GM12878 (cell line): Measurements from ENCODE around the gene IFI30. TPM values are rescaled to one million over a fixed set of nuclear protein-coding genes. Genes with fewer than 3 reads are reported as not detected.
A peak's percentile ranks its signal among the peaks of the same experiment; 100 is the strongest.

Source experiments
- DPF2 ChIP-seq: fragments of 450-650 bp; IDR thresholded peaks from 2 replicates; pipeline ENCODE4 v1.6.1; 2017; ENCODE audit warnings: mild to moderate bottlenecking
- E2F8 ChIP-seq: fragments of 450-650 bp; IDR thresholded peaks from 2 replicates; pipeline ENCODE4 v1.6.1; 2018; ENCODE audit warnings: mild to moderate bottlenecking, low read depth, moderate library complexity; ENCODE audit not compliant: partially characterized antibody
- EZH2 ChIP-seq: IDR thresholded peaks from 2 replicates; pipeline ENCODE4 v1.6.1; 2012; ENCODE audit warnings: low read depth, mild to moderate bottlenecking, control low read depth, inconsistent platforms, low read length, borderline replicate concordance; ENCODE audit not compliant: control insufficient read depth
- FOXK2 ChIP-seq: fragments of 450-650 bp; IDR thresholded peaks from 2 replicates; pipeline ENCODE4 v1.6.1; 2017; ENCODE audit warnings: mild to moderate bottlenecking, moderate library complexity
- IRF3 ChIP-seq: fragments of 450-650 bp; IDR thresholded peaks from 2 replicates; pipeline ENCODE4 v1.6.1; 2014; ENCODE audit warnings: mild to moderate bottlenecking
- IRF5 ChIP-seq: fragments of 450-650 bp; IDR thresholded peaks from 2 replicates; pipeline ENCODE4 v1.6.1; 2017; ENCODE audit warnings: borderline replicate concordance
- NFIC ChIP-seq: IDR thresholded peaks from 2 replicates; pipeline ENCODE4 v1.6.1; 2012; ENCODE audit warnings: low read depth, mild to moderate bottlenecking, inconsistent platforms, low read length, moderate library complexity
- NR2C1 ChIP-seq: fragments of 450-650 bp; IDR thresholded peaks from 2 replicates; pipeline ENCODE4 v1.6.1; 2017; ENCODE audit warnings: antibody characterized with exemption, mild to moderate bottlenecking, moderate library complexity
- PAX8 ChIP-seq: fragments of 450-650 bp; IDR thresholded peaks from 2 replicates; pipeline ENCODE4 v1.6.1; 2017; ENCODE audit warnings: mild to moderate bottlenecking, moderate library complexity
- PML ChIP-seq: IDR thresholded peaks from 2 replicates; pipeline ENCODE4 v1.6.1; 2012; ENCODE audit warnings: low read length, inconsistent platforms
- POLR2AphosphoS5 ChIP-seq: IDR thresholded peaks from 2 replicates; pipeline ENCODE4 v1.6.1; 2011; ENCODE audit warnings: mild to moderate bottlenecking, low read length, inconsistent platforms
- RAD21 ChIP-seq: IDR thresholded peaks from 2 replicates; pipeline ENCODE4 v1.6.1; 2011; ENCODE audit warnings: mild to moderate bottlenecking, low read depth, low read length, moderate library complexity; ENCODE audit not compliant: insufficient read depth
- RBBP5 ChIP-seq: fragments of 200-600 bp; sonication (generic); conservative IDR thresholded peaks from 2 replicates; pipeline ENCODE4 v1.6.1; 2016
- RELA ChIP-seq: fragments of 450-650 bp; IDR thresholded peaks from 2 replicates; pipeline ENCODE4 v1.8.0; 2014; ENCODE audit warnings: borderline replicate concordance; ENCODE audit not compliant: partially characterized antibody
- SMAD1 ChIP-seq: fragments of 450-650 bp; IDR thresholded peaks from 2 replicates; pipeline ENCODE4 v1.6.1; 2018; ENCODE audit warnings: mild to moderate bottlenecking, low read depth; ENCODE audit not compliant: partially characterized antibody
- SP1 ChIP-seq: IDR thresholded peaks from one replicate; pipeline ENCODE4 v1.6.1; 2011; ENCODE audit warnings: low read depth, low read length
- SUPT20H ChIP-seq: IDR thresholded peaks from 2 replicates; pipeline ENCODE4 v1.6.1; 2011; ENCODE audit warnings: low read depth, mild to moderate bottlenecking, low read length, moderate library complexity, borderline replicate concordance; ENCODE audit not compliant: control insufficient read depth
- TCF12 ChIP-seq: IDR thresholded peaks from 2 replicates; pipeline ENCODE4 v1.6.1; 2011; ENCODE audit warnings: low read depth, mild to moderate bottlenecking, low read length
- USF2 ChIP-seq: IDR thresholded peaks from 2 replicates; pipeline ENCODE4 v1.6.1; 2011; ENCODE audit warnings: low read depth, low read length, improper control_type of control experiment, borderline replicate concordance
- polyA plus RNA-seq, 11 experiments: library from polyadenylated mRNA; depleted of rRNA in 4 of 11; unstranded in 6 of 11; stranded (reverse) in 5 of 11; fragments of >200 nt; fragmentation: Nextera tagmentation in 4 of 11; fragmentation: Illumina TruSeq in 1 of 11; extraction: Ambion mirVana in 4 of 11; extraction: Trizol in 1 of 11; gene quantifications; 1 replicate in 1 of 11; 2 replicates in 10 of 11; pipeline versions ENCODE4 v1.2.1 to v1.2.3, GENCODE V29; 2011 to 2016; ENCODE audit warnings: inconsistent platforms in 2 of 11, missing spikeins in 2 of 11, low read depth in 1 of 11
- total RNA-seq, 4 experiments: library from RNA; depleted of rRNA in 3 of 4; stranded (reverse); fragments of >200 nt in 3 of 4; fragmentation: Illumina TruSeq in 1 of 4; extraction: Trizol in 1 of 4; gene quantifications; 2 replicates each; pipeline versions ENCODE4 v1.2.1 to v1.2.3, GENCODE V29; 2013 to 2021
- TF ChIP-seq, protein P1 (sequence below): fragments of 450-650 bp; IDR thresholded peaks from 2 replicates; pipeline ENCODE4 v1.6.1; 2017; ENCODE audit warnings: mild to moderate bottlenecking, moderate library complexity

IFI30 gene
- total and polyA plus RNA-seq, 10 of the 15 experiments (the other 5 are each of a cell fraction or from before 2014, with no cell fraction given) = 221 to 1,112 (median 451) TPM

DNA sequence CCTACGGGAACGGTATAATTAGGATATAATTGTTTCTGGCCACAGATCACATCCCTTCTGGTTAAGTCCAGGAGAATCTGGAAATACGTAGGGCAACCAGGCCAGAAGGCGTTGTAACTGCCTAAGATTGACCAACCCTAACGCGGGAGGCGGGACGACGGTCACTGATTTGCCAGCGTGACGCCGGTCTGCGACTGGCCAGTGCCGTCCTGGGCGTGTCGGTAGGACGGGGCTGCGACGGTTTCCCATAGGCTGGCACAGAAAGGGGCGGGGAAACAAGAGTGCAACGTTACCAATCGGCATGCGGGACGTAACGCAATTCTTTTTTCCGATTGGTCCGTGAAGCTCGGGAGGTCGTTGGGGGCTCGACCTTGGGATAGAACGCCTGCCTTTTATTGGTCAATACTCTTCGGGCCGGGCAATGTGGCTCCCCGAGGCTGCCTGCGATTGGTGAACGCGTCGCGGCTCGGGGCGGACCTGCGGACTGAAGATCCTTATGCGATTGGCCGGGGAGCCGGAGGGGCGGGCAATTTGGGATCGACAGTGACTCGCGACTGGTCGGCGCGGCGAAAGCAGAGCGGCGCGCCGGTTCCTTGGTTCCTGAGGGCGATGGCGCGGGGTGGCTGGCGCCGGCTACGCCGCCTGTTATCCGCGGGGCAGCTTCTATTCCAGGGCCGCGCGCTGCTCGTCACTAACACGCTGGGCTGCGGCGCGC lies 19.2 kb downstream of the IFI30 start, which contains the start of gene MPV17L2 (continued):
- peak; percentile 99 for TF ChIP-seq IRF3
- no peak for TF ChIP-seq TCF12
- no peak for TF ChIP-seq PML
- no peak for TF ChIP-seq RBBP5
- TF ChIP-seq, protein P1, sequence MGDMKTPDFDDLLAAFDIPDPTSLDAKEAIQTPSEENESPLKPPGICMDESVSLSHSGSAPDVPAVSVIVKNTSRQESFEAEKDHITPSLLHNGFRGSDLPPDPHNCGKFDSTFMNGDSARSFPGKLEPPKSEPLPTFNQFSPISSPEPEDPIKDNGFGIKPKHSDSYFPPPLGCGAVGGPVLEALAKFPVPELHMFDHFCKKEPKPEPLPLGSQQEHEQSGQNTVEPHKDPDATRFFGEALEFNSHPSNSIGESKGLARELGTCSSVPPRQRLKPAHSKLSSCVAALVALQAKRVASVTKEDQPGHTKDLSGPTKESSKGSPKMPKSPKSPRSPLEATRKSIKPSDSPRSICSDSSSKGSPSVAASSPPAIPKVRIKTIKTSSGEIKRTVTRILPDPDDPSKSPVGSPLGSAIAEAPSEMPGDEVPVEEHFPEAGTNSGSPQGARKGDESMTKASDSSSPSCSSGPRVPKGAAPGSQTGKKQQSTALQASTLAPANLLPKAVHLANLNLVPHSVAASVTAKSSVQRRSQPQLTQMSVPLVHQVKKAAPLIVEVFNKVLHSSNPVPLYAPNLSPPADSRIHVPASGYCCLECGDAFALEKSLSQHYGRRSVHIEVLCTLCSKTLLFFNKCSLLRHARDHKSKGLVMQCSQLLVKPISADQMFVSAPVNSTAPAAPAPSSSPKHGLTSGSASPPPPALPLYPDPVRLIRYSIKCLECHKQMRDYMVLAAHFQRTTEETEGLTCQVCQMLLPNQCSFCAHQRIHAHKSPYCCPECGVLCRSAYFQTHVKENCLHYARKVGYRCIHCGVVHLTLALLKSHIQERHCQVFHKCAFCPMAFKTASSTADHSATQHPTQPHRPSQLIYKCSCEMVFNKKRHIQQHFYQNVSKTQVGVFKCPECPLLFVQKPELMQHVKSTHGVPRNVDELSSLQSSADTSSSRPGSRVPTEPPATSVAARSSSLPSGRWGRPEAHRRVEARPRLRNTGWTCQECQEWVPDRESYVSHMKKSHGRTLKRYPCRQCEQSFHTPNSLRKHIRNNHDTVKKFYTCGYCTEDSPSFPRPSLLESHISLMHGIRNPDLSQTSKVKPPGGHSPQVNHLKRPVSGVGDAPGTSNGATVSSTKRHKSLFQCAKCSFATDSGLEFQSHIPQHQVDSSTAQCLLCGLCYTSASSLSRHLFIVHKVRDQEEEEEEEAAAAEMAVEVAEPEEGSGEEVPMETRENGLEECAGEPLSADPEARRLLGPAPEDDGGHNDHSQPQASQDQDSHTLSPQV = no peak
- TF ChIP-seq NFIC = no peak
- no peak for TF ChIP-seq SUPT20H
- TF ChIP-seq E2F8 = no peak
- no peak for TF ChIP-seq USF2
- TF ChIP-seq PAX8 = no peak
- no peak for TF ChIP-seq NR2C1
- peak; percentile 36; the same call in 1 of the 2 replicates for TF ChIP-seq FOXK2
- peak; percentile 100 for TF ChIP-seq SP1
- peak; percentile 63; the same call in 1 of the 2 replicates for TF ChIP-seq DPF2
- peak; percentile 72 for TF ChIP-seq POLR2AphosphoS5
- TF ChIP-seq EZH2 = peak; percentile 89; the same call in 1 of the 2 replicates
- TF ChIP-seq RELA = peak; percentile 15
- TF ChIP-seq SMAD1 = no peak
- no peak for TF ChIP-seq IRF5
- TF ChIP-seq RAD21 = no peak
